Kidney glomerular epithelial cell (primary cell): ENCODE results near the gene CKS2.
A peak's percentile ranks its signal among the peaks of the same experiment; 100 is the strongest.
"Not testable (repeated sequence)": the region's sequence is repeated elsewhere in the genome, so short reads cannot be mapped to it uniquely, and the experiment has no call there.

Experiments used
- DNase-seq: peaks from one replicate; lab custom pipeline; 2025; lab: John Stamatoyannopoulos, UW

CKS2 gene

DNA sequence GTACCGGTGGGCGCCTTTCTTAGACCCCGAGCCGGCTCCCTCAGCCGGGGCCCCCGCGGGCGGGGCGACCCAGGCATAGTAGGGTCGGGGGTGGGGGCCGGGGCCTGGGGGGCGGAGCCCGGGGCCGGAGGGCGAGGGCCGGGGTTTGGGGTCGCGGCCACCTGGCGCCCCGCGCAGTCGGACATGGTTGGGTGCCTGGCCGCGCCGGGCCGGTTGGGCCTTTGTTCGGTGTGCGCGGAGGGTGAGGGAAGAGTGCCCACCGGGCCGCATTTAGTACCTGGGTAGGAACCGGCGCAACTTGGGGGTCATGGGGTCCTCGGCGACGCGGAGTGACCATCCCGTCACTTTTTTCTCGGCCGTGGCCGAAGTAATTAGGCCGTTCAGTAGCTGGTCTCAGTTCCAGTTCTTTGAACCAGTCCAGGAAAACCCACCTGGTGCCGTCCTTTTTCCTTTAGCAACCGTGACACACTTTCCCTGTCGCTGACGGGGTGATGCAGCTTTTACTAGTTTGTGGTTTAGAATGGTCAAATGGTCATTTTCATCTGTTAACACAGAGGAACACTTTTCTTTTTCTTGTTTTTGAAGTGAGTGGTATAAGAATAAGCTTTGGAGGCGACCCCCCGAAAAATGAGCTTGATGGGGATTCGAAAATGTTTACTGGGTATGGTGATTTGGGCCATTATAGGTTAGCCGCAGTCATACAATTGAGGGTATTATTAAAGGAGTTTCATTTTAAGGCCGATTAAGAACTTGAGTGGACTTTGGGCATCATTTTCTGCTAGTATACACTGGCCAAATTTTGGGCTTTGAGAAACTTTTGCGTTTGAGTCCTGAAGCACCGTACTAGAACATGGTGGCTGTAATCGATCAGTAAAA lies 589 bp downstream of the CKS2 start:
- DNase-seq, result no peak

DNA sequence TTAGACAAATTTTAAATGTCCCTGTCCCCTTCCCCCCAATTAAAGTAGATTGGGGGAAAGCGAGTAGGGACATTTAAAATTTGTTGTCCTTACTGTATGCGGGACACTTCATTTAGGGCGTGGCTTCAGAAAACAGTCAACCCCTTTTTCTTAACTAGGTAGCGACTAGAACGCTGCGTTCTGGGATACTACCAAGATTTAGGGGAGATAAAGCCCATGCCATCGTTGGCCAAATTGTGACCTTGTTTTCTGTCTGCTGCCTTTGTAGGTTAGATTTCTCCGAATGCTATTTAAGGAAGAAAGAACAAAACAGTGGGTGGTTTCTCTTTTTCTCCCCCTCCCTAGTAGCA lies 1.2 kb downstream of the CKS2 start:
- no peak for DNase-seq

DNA sequence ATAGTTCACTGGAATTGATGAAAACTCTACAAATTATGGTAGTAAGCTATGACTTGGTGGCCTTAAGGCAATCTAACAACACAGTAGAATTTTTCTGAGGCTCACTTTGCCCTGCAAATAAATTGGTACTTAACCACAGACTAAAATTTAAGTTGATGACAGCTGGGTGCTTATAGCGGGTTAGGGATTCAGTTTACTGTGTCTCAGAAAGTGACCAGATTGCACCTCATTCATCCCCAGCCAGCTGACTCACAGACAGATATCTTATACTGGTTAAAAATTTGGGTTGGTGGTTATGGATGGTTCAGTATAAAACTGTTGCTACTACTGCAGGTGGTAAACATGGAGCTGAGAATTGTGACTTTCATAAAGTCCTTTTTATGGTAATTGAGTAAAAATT lies 2.8 kb downstream of the CKS2 start:
- DNase-seq, result no peak

DNA sequence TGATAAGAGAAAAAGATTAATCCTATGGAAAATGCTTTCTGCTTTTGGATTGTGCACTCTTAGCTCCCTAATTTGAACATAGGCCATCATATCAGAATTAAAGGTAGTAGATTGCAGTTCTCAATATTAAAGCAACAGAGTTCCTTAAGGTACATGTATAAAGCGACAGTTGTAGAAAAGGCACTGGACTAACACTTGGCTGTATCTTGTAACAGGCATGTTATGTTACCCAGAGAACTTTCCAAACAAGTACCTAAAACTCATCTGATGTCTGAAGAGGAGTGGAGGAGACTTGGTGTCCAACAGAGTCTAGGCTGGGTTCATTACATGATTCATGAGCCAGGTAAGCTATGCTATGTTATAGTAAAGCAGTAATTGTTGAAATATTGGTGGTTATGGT lies 4.0 kb downstream of the CKS2 start:
- no peak for DNase-seq

DNA sequence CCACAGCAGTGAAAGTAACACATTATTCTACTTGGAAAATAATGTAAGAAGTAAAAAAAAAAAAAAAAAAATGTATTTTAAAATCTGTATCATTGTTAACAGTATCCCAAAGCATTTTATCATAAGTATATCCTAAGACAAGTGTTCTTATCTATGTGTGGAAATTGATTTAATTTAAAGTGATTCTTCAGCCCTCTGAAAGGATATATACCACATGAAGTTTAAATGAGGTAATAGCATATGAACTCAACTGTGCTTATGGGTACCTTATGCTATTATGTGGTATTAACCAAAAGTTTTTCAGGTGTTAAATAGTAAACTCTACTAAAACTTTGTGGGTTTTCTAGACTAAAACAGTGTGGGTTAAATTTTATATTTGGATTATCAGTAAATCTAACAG lies 4.5 kb downstream of the CKS2 start:
- no peak for DNase-seq

DNA sequence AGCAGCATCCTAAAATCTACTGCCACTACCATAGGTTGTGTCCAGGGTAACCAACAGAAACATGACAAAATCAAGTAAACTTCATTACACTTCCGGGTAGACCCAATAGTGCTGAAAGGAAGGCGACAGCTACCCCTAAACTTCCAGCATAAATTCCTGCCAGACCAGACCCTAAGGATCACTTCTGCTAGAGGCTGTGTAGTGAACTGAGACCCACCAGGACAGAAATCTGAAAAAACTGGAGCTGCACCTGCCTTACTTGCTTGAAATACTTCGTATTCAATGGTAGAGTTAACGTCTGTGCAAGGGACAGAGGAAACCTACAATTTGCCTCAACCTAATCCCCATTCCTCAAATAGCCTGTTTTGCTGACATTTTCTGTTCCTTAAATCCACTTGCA lies 6.3 kb downstream of the CKS2 start:
- no peak for DNase-seq

DNA sequence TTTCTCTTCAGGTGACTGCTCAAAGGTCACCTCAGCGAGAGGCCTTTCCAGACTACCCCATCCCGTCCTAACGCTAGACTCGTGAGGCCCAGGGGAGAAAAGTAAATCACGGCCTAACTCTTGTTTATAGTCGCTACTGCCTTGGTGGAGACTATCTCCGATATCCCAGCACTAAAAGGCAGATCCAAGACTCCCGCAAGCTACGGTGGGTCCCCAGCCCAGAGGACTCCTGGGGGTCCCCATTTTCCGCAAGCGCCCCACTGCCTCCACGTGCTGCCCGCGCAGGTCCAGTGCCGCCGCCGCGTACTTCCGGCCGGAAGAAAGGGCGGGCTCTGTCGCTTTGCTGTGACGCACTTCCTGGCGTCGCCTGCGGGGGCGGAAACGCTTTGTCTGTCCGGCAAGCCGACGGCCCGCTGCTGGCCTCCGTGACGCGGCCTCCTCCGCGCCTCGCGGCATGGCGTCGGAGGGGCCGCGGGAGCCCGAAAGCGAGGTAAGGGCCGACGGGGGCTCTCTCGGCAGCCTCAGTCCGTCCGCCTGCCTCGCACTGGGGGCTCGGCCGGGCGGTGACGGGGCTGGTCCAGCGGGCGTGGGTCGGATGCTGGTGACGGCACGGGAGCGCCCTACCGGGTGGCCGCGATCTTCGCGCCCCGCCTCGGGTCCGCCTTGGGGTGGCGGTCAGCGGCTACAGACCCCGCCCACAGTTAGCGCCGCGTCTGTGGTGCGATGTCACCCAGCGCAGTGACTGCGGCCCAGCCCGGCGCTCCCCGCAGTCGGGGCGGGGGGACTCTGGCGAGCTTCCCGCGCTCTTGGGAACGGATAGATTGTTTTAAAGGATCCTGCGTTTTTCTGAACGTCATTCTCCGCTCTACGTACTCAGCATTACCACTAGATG lies 7.4 kb downstream of the CKS2 start, which contains the start of gene SECISBP2:
SECISBP2 (plus strand) TSS at position 378 of the 892 bp plus-strand sequence; CDS start at position 455, 77 bp downstream.
- peak; percentile 93 for DNase-seq

DNA sequence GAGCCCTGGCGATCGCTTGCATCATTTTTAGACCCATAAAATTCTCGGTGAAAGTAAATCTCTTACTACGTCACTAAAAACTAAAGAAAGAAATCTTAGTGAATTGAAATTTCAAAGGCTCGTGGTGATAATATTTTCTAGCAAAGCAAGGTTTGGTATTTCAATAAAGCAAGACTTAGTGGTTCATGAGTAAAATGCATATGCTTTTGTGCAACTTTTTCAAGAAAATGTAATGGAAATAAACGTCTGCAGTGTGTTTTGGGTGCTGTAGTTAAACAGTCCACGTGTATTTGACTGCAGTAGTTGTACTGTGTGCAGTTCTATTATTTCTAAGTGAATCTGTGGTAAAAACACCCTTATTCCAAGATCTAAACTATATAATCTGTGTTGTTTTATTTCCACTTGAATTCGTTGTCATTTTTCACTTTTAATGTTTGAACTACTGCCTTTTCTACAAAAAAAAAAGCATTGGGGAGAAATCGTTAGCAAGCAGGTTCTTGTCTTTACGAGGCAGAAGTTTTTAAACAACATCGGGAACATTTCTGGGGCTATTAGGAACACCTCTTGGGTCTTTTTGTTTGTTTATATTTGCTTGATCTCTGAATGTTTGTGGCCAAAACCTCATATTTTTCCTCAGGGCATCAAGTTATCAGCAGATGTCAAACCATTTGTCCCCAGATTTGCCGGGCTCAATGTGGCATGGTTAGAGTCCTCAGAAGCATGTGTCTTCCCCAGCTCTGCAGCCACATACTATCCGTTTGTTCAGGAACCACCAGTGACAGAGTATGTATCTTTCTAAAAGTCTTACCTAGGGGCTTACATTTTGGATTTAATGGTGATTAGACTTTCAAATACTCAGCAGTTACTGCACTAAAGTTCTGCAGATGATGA lies 8.3 kb downstream of the CKS2 start:
- peak; percentile 82 for DNase-seq

DNA sequence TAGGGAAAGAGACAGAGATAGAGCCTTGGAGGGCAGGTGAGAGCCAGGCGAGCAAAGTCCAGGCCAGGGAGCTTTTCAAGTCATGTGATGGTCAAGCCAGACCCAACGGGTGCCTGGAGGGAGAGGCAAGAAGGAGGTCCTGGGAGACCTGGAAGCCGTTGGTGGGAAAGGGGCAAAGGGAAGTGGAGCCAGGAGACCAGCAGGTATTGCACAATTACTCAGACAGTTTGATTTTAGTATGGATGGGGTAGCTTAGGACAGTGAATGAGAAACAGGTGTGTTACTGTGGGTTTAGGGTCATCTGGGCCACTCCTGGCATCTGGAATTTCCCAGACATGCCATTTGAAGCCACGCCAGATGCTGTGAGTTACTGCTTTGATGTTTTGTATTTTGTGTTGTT lies 12.4 kb downstream of the CKS2 start:
- no peak for DNase-seq

DNA sequence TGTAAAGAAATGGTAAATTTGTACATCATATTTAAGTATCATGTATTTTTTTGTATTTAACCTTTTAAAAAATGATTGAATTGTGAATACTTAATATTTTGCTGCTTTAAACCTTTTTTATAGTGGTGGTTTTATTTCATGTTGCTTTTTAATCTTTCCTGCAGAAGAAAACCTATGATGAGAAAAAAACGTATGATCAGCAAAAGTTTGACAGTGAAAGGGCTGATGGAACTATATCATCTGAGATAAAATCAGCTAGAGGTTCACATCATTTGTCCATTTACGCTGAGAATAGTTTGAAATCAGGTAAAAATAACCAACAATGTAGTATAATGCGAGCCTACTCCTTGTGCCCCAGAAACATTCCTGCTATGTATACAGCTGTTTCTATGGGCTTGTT lies 14.7 kb downstream of the CKS2 start:
- no peak for DNase-seq

DNA sequence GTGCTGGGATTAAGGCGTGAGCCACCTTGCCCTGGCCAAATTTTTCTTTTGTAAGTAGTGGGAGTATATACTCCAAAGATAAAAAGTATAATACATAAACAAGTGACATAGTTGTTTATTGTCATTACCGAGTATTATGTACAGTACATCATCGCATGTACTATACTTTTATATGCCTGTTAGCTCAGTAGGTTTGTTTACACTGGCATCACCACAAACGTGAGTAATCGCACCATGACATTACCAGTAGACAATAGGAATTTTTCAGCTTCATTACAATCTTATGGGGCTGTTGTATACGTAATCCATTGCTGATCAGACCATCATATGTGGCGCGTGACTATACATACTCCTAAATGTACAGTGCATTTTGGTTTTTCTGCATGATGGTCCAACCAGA lies 17.1 kb downstream of the CKS2 start:
- DNase-seq, result no peak

DNA sequence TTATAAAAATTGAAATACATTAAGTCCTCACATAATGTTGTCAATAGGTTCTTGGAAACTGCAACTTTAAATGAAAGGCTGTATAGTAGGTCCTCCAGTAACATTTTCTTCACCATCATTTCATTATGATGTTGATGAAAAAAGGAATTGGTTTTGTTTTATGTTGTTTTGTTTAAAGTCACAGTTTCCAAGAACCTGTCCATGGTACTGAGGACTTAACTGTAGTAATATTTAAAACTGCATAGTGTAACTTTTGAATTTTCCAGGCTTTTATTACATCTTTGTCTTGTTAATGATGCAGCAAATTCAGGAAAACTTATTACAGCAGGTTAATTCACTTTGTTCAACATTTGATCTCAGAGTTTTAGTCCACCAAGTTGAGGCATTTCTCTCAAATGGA lies 18.9 kb downstream of the CKS2 start:
- DNase-seq, result no peak

DNA sequence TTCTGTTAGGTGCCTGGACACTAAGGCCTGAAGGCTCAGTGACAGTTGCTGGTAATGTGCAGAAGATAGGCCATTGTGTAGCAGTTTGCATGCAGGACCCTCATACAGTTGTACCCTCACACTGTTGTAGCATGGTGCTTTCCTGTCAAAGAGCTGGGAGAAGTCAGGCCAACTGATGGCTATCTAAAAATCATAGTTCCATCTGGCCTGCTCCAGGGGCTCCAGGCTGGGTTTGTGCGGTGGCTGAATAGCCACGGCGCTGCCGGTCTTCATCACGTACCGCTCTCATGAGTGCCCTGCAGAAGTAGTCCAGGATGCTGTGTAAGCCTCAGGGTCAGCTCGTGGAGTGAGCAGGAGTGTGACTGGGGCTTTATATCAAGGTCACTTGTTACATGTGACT lies 19.5 kb downstream of the CKS2 start:
- DNase-seq, result no peak

DNA sequence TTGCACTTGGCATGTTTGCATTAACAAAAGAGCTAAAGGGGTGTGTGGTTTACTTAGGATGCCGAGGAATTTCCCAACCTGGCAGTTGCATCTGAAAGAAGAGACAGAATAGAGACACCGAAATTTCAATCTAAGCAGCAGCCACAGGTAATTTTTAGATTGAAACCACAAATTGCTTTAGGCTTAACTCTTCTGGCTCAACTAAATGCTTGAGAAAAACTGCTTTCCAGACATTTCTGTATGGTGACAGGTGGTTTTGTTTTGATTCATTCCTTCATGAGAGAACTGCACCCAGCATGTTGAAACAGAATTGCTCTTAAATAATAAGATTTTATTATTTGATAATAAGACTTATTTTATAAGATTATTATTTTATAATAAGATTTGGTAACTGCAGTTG lies 28.8 kb downstream of the CKS2 start:
- no peak for DNase-seq

DNA sequence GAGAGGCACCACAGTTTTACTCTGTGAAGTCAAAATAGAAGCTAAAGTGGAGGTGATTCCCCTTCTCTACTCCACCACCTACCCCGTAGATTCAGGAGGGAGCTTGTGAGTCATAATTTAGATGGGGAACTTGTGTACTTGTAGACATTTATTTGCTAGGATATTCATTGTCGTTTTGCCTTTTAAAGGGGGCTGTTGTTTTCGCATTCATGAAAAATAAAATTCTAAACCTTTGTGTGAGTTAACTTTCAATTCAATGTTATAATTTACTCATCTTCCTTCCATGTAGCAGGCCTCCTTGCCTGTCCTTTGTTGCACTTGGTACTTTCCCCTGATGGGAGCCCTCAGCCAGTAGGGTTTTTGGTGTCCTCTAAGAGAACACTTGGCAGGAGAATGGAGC lies 29.3 kb downstream of the CKS2 start:
- no peak for DNase-seq

DNA sequence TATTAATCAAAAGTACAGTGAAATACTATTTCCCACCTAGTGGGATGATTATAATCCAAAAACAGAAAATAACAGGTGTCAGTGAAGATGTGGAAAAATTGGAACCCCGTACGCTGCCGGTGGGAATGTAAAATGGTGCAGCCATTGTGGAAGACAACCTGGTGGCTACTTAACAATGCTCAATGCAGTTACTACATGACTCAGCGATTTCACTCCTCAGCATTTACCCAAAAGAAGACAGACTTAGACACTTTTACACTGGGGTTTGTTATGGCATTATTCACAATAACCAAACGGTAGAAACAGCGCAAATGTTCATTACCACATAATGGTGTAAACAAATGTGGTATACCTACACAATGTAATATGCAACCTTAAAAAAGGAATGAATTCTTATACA lies 31.2 kb downstream of the CKS2 start:
- no peak for DNase-seq

DNA sequence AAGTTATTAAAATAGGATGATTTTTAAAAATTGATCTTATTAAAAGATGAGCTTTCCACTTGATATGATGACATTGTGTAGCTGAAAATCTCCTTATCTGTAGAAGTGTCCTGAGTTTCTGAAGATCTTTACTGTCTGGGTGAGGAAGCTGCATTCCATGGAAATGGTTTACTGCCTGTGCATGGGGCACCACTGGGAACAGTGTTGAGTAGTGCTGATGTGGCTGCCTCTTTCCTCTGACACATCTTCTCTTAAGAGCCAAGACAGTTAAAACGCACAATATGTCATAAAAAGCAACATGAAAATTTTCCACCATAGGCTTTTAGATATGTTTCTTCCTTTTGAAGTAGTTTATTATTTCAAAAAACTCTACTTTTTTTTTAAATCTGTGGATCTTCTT lies 32.0 kb downstream of the CKS2 start:
- DNase-seq, result no peak

DNA sequence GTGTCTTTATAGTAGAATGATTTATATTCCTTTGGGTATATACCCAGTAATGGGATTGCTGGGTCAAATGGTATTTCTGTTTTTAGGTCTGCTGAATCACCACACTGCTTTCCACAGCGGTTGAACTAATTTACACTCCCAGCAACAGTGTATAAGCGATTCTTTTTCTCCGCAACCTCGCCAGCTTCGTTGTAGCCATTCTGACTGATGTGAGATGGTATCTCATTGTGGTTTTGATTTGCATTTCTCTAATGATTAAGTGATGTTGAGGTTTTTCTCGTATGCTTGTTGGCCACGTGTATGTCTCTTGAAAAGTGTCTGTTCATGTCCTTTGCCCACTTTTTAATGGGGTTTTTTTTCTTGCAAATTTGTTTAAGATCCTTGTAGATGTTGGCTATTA lies 32.8 kb downstream of the CKS2 start:
- not testable (repeated sequence) for DNase-seq

DNA sequence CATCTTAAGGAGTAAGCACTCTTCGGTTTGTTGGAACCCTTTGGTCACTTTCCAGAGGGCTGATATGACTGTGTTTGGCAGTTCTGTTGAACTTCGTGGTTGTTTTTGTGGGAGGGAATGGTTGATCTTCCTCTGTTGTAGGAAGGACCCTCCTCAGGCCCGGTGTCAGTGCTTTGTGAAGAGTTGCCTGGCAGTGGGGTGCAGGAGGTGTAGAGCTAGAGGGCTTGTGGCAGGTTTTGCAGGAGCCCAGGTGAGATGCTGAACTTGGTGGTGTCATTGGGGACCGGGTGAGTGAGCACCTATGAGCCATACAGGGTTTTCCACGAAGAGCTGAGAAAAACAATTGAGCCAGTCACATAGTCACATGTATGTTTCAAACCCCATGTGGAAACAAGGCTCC lies 34.5 kb downstream of the CKS2 start:
- DNase-seq, result no peak

DNA sequence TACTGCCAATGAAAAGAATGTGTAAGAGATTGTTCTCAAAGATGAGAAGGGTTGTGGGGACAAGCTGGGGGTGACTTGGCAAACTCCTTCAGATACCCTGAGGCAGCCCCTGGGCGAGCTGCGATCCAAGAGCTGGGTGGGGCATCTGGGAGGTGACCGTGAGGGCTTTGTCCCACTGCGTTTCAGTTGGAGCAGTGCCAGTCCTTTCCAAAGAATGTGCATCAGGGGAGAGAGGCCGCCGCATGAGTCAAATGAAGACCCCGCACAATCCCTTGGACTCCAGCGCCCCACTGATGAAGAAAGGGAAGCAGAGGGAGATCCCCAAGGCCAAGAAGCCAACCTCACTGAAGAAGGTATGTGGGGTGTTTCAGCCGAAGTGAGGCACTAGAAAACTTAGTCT lies 35.7 kb downstream of the CKS2 start:
- DNase-seq, result no peak

DNA sequence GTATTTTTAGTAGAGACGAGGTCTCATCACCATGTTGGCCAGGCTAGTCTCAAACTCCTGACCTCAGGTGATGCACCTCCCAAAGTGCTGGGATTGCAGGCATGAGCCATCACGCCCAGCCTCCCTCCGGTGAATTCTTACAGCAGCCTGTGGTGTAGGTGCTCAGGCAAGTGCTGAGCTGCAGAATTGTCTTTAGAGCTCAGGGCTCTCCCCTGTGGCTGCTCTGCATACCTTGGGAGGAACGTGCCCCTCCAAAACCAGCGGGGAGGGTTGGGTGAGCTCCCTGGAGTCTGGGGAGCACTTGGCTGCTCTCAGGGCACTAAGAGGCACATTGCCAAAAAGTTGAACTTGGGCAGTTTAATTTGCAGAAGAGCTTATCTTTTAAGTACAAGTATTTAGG lies 36.7 kb downstream of the CKS2 start:
- DNase-seq, result no peak

DNA sequence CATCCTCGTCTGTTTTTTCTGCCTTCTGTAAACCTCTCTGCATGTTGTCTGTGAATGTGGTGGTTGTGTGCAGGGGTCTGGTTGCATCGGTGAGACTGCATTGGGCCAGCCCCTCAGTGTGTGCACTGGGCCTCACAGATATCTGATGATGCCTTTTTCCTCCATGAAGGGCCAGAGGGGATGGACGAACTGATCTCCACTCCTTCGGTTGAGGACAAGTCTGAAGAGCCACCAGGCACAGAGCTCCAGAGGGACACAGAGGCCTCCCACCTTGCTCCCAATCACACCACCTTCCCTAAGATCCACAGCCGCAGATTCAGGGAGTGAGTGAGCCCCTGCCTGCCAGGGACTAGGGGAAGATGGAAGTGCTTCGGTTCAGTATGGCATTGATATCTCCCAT lies 38.6 kb downstream of the CKS2 start:
- no peak for DNase-seq
